A549 (cell line): ENCODE results near the gene IZUMO4. TPM values are rescaled to one million over a fixed set of nuclear protein-coding genes. Genes with fewer than 3 reads are reported as not detected.

ENCODE experiments used
- ATAC-seq, 2 experiments: fragments of 200-7000 bp in 1 of 2; fragments of >200 bp in 1 of 2; cut with Nextera tagmentation in 1 of 2; cut with Tn5 transposase in 1 of 2; 3 replicates each; pipeline versions ENCODE4 v1.8.0 to v1.9.1; 2018 to 2020; ENCODE audit warnings: mild to moderate bottlenecking in 1 of 2, moderate library complexity in 1 of 2
- CTCF ChIA-PET: fragments of 300-600 bp; sonication (Branson Sonifier 250); formaldehyde crosslinking; extraction: SDS; loops from one replicate; lab custom pipeline; 2021; ENCODE audit warnings: antibody characterized with exemption, inconsistent platforms; lab: Yijun Ruan, JAX
- POLR2A ChIA-PET: fragments of 350-600 bp; formaldehyde crosslinking; extraction: SDS; loops from one replicate; lab custom pipeline; 2021; ENCODE audit warnings: antibody characterized with exemption, inconsistent platforms; lab: Yijun Ruan, JAX
- DNase-seq, 2 experiments: peaks; one replicate each; pipeline versions ENCODE4 v3.0.0 to v3.0.0-alpha.2; 2011 to 2016; ENCODE audit warnings: low read depth in 1 of 2, low spot score in 1 of 2
- FAIRE-seq: peaks from 2 replicates; lab custom pipeline; 2011; peaks lifted over from hg19 to GRCh38; lab: Jason Lieb, UNC
- H3K27ac ChIP-seq, 2 experiments: fragments of >200 bp; sonication (Bioruptor Twin); formaldehyde crosslinking; 3 replicates each; pipeline ENCODE4 v1.5.1; 2016 to 2017
- H3K4me1 ChIP-seq: fragments of >200 bp; sonication (Bioruptor Twin); formaldehyde crosslinking; 3 replicates; pipeline ENCODE4 v1.6.1; 2016
- H3K4me2 ChIP-seq: fragments of >200 bp; sonication (Bioruptor Twin); formaldehyde crosslinking; 3 replicates; pipeline ENCODE4 v1.6.1; 2016
- H3K4me3 ChIP-seq: fragments of >200 bp; sonication (Bioruptor Twin); formaldehyde crosslinking; 3 replicates; pipeline ENCODE4 v1.5.1; 2016
- H3K9me3 ChIP-seq: fragments of >200 bp; sonication (Bioruptor Twin); formaldehyde crosslinking; 3 replicates; pipeline ENCODE4 v1.6.1; 2016
- BHLHE40 ChIP-seq: IDR thresholded peaks from 2 replicates; pipeline ENCODE4 v1.6.1; 2012; ENCODE audit warnings: low read depth, low read length, inconsistent platforms
- CEBPB ChIP-seq, 2 experiments: fragments of >200 bp in 1 of 2; sonication (Bioruptor Twin) in 1 of 2; formaldehyde crosslinking in 1 of 2; IDR thresholded peaks; 2 replicates each; pipeline ENCODE4 v1.6.1; 2012 to 2016
- CHD4 ChIP-seq: fragments of 200-600 bp; sonication (generic); IDR thresholded peaks from 2 replicates; pipeline ENCODE4 v1.6.1; 2016; ENCODE audit warnings: antibody characterized with exemption, mild to moderate bottlenecking, borderline replicate concordance
- EHF ChIP-seq: fragments of 250-450 bp; sonication (Bioruptor Pico); IDR thresholded peaks from 2 replicates; pipeline ENCODE4 v1.5.0; 2020; ENCODE audit warnings: mild to moderate bottlenecking
- EP300 ChIP-seq, 2 experiments: fragments of >200 bp; sonication (Bioruptor Twin); formaldehyde crosslinking; IDR thresholded peaks; 2 replicates in 1 of 2; 3 replicates in 1 of 2; pipeline ENCODE4 v1.6.1; 2016 to 2017
- ESRRA ChIP-seq: fragments of 150-350 bp; IDR thresholded peaks from 2 replicates; pipeline ENCODE4 v1.6.1; 2014; ENCODE audit warnings: mild to moderate bottlenecking, low read length, borderline replicate concordance
- GATA3 ChIP-seq: IDR thresholded peaks from 2 replicates; pipeline ENCODE4 v1.6.1; 2012; ENCODE audit warnings: borderline replicate concordance
- HOXB13 ChIP-seq: fragments of 250-450 bp; sonication (Bioruptor Pico); IDR thresholded peaks from 2 replicates; pipeline ENCODE4 v1.5.0; 2020; ENCODE audit warnings: low read depth, mild to moderate bottlenecking, moderate library complexity
- JUN ChIP-seq, 2 experiments: fragments of >200 bp; sonication (Bioruptor Twin); formaldehyde crosslinking; IDR thresholded peaks; 2 replicates in 1 of 2; 3 replicates in 1 of 2; pipeline ENCODE4 v1.6.1; 2016 to 2017
- JUNB ChIP-seq: fragments of >200 bp; sonication (Bioruptor Twin); formaldehyde crosslinking; IDR thresholded peaks from 2 replicates; pipeline ENCODE4 v1.6.1; 2016
- KDM1A ChIP-seq: fragments of 200-600 bp; sonication (generic); IDR thresholded peaks from 2 replicates; pipeline ENCODE4 v1.6.1; 2016; ENCODE audit warnings: low read depth, mild to moderate bottlenecking
- KDM5A ChIP-seq: fragments of 200-600 bp; sonication (generic); IDR thresholded peaks from 2 replicates; pipeline ENCODE4 v1.6.1; 2016; ENCODE audit warnings: antibody characterized with exemption, mild to moderate bottlenecking
- MYC ChIP-seq: IDR thresholded peaks from 2 replicates; pipeline ENCODE4 v1.6.1; 2012; ENCODE audit warnings: mild to moderate bottlenecking, inconsistent platforms, low read length, improper control_type of control experiment, borderline replicate concordance
- NPAS2 ChIP-seq: fragments of 250-450 bp; sonication (Bioruptor Pico); IDR thresholded peaks from 2 replicates; pipeline ENCODE4 v1.8.0; 2022; ENCODE audit warnings: mild to moderate bottlenecking, moderate library complexity, borderline replicate concordance
- PHF8 ChIP-seq: fragments of 200-600 bp; sonication (generic); IDR thresholded peaks from 2 replicates; pipeline ENCODE4 v1.6.1; 2016; ENCODE audit warnings: low read depth, mild to moderate bottlenecking, antibody characterized with exemption, moderate library complexity, borderline replicate concordance
- POLR2A ChIP-seq: IDR thresholded peaks from 2 replicates; pipeline ENCODE4 v1.6.1; 2012; ENCODE audit warnings: mild to moderate bottlenecking, low read length
- RAD21 ChIP-seq, 2 experiments: fragments of >200 bp in 1 of 2; sonication (Bioruptor Twin) in 1 of 2; formaldehyde crosslinking in 1 of 2; IDR thresholded peaks in 1 of 2; conservative IDR thresholded peaks in 1 of 2; 2 replicates in 1 of 2; 3 replicates in 1 of 2; pipeline ENCODE4 v1.6.1; 2012 to 2018; ENCODE audit warnings: inconsistent platforms in 1 of 2
- RARB ChIP-seq: fragments of 250-450 bp; sonication (Bioruptor Pico); IDR thresholded peaks from 2 replicates; pipeline ENCODE4 v1.8.0; 2021; ENCODE audit warnings: mild to moderate bottlenecking, moderate library complexity
- RNF2 ChIP-seq: fragments of 200-600 bp; sonication (generic); IDR thresholded peaks from 2 replicates; pipeline ENCODE4 v1.6.1; 2016; ENCODE audit warnings: low read depth, mild to moderate bottlenecking, antibody characterized with exemption, moderate library complexity, borderline replicate concordance
- SMC3 ChIP-seq: fragments of >200 bp; sonication (Bioruptor Twin); formaldehyde crosslinking; IDR thresholded peaks from 3 replicates; pipeline ENCODE4 v1.6.1; 2018; ENCODE audit warnings: inconsistent platforms
- TFCP2L1 ChIP-seq: fragments of 250-450 bp; sonication (Bioruptor Pico); IDR thresholded peaks from 2 replicates; pipeline ENCODE4 v1.5.0; 2021; ENCODE audit warnings: mild to moderate bottlenecking
- TP53 ChIP-seq: fragments of 250-450 bp; sonication (Bioruptor Pico); IDR thresholded peaks from 2 replicates; pipeline ENCODE4 v1.5.0; 2021; ENCODE audit warnings: mild to moderate bottlenecking, moderate library complexity
- ZSCAN20 ChIP-seq: fragments of 250-450 bp; sonication (Bioruptor Pico); IDR thresholded peaks from 2 replicates; pipeline ENCODE4 v1.8.0; 2022; ENCODE audit warnings: mild to moderate bottlenecking, moderate library complexity
- WGBS: methylation state at CpG from one replicate; pipeline ENCODE4 v1.1.6; 2017; ENCODE audit errors: missing lambda C conversion rate; 5-methylcytosine and 5-hydroxymethylcytosine counted together
- polyA plus RNA-seq, 4 experiments: library from polyadenylated mRNA; depleted of rRNA in 3 of 4; stranded (reverse); fragments of >200 nt; fragmentation: RNase III in 1 of 4; extraction: RNeasy Plus Mini Kit Qiagen cat#74134 plus additional on column Dnase treatment in 1 of 4; gene quantifications; 2 replicates in 3 of 4; 3 replicates in 1 of 4; pipeline ENCODE4 v1.2.3, GENCODE V29; 2011 to 2017
- TF ChIP-seq, protein P1 (sequence below): fragments of >200 bp; sonication (Bioruptor Twin); formaldehyde crosslinking; IDR thresholded peaks from 3 replicates; pipeline ENCODE4 v1.6.1; 2016
- TF ChIP-seq, protein P2 (sequence below): fragments of 200-600 bp; sonication (generic); IDR thresholded peaks from 2 replicates; pipeline ENCODE4 v1.6.1; 2016; ENCODE audit warnings: antibody characterized with exemption, mild to moderate bottlenecking, moderate library complexity
- TF ChIP-seq, protein P3 (sequence below): IDR thresholded peaks from 2 replicates; pipeline ENCODE4 v1.6.1; 2012

The IZUMO4 gene
- polyA plus RNA-seq, 2 of the 4 experiments (the other 2 are of a cell fraction), result 0.36 to 1.0 TPM

DNA sequence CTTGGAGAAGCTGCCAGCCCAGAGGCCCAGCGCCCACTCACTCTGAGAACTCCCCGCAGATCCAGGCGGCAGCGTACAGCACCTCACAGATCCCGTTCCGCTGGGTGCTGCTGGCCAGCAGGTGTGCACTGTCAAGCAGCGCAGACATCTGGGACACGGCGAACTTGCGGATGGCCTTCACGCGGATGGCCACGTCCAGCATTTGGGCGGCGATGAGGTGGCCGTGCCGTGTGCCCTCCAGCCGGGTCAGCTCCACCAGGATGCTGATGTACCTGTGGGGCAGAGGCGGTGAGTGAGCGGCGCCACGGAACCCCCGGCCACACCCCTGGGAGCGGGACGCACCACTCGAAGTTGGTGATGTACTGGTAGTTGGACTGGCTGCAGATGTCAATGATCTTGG lies 24.1 kb downstream of the IZUMO4 start:
- no peak overlapping the region for H3K4me2 ChIP-seq
- CTCF ChIA-PET, result no interaction called here
- WGBS, result no CpG with 5 or more reads among the region's 26 CpGs
- TF ChIP-seq BHLHE40, result no peak
- TF ChIP-seq, protein P1, sequence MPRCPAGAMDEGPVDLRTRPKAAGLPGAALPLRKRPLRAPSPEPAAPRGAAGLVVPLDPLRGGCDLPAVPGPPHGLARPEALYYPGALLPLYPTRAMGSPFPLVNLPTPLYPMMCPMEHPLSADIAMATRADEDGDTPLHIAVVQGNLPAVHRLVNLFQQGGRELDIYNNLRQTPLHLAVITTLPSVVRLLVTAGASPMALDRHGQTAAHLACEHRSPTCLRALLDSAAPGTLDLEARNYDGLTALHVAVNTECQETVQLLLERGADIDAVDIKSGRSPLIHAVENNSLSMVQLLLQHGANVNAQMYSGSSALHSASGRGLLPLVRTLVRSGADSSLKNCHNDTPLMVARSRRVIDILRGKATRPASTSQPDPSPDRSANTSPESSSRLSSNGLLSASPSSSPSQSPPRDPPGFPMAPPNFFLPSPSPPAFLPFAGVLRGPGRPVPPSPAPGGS, result no peak
- no peak for TF ChIP-seq SMC3
- TF ChIP-seq CHD4, result no peak
- H3K9me3 ChIP-seq, result no peaks in the 10 kb centered on the region
- ATAC-seq, result no peak
- no peak for FAIRE-seq
- no peaks in the 10 kb centered on the region for H3K4me1 ChIP-seq
- no peak overlapping the region for H3K4me3 ChIP-seq
- H3K27ac ChIP-seq, result no peak overlapping the region
- POLR2A ChIA-PET, result no interaction called here
- no peak for DNase-seq

DNA sequence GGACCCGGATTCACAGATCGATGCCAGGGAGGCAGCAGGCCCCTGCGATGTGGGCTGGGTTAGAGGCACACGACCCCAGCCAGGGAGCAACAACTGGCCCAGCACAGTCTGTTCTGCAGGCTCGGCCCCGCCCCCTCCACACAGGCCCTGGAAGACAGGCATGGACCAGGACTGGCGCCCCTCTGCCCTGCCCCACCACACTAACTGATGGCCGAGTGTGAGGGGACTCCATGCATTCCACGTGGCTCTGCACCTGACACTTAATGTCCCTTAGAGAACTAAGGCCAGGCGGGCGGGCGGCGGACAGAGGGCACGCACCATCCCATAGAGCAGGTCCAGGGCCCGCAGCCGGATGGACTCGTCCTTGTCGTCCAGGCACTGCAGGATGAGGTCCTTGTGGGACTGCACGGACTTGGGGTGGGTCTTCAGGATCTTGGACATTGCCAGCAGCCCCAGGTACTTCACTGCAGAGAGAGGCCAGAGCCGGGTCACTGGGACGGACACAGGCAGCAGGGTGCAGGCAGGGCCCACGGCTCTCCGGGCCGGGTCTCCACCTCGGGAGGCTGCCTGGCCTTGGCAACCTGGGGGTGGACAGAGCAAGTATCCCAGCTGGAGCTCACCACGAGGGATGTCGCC lies 24.8 kb downstream of the IZUMO4 start:
- CTCF ChIA-PET, result no interaction called here
- DNase-seq (no peak), FAIRE-seq (no peak)
- no peaks in the 10 kb centered on the region for H3K9me3 ChIP-seq
- WGBS, result 96% methylated on average over 15 of the region's 27 CpGs
- TF ChIP-seq, protein P2, sequence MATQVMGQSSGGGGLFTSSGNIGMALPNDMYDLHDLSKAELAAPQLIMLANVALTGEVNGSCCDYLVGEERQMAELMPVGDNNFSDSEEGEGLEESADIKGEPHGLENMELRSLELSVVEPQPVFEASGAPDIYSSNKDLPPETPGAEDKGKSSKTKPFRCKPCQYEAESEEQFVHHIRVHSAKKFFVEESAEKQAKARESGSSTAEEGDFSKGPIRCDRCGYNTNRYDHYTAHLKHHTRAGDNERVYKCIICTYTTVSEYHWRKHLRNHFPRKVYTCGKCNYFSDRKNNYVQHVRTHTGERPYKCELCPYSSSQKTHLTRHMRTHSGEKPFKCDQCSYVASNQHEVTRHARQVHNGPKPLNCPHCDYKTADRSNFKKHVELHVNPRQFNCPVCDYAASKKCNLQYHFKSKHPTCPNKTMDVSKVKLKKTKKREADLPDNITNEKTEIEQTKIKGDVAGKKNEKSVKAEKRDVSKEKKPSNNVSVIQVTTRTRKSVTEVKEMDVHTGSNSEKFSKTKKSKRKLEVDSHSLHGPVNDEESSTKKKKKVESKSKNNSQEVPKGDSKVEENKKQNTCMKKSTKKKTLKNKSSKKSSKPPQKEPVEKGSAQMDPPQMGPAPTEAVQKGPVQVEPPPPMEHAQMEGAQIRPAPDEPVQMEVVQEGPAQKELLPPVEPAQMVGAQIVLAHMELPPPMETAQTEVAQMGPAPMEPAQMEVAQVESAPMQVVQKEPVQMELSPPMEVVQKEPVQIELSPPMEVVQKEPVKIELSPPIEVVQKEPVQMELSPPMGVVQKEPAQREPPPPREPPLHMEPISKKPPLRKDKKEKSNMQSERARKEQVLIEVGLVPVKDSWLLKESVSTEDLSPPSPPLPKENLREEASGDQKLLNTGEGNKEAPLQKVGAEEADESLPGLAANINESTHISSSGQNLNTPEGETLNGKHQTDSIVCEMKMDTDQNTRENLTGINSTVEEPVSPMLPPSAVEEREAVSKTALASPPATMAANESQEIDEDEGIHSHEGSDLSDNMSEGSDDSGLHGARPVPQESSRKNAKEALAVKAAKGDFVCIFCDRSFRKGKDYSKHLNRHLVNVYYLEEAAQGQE, result no peak
- TF ChIP-seq HOXB13 (CRISPR knock-in tag) (no peak), MYC (no peak), CEBPB (IDR thresholded peaks at IDR 0.05) (no peak), TFCP2L1 (no peak), ZSCAN20 (CRISPR knock-in tag) (no peak), ESRRA (no peak), NPAS2 (CRISPR knock-in tag) (no peak), TP53 (CRISPR knock-in tag) (no peak), CHD4 (no peak), JUNB (no peak), JUN (IDR thresholded peaks at IDR 0.05) (no peak)
- TF ChIP-seq, protein P3, sequence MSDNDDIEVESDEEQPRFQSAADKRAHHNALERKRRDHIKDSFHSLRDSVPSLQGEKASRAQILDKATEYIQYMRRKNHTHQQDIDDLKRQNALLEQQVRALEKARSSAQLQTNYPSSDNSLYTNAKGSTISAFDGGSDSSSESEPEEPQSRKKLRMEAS, result no peak
- TF ChIP-seq, all 56 proteins: peak for 0
- no peak overlapping the region for H3K4me3 ChIP-seq
- H3K27ac ChIP-seq, result no peak overlapping the region
- ATAC-seq, result no peak; a peak in 1 of 6 replicates
- no peaks in the 10 kb centered on the region for H3K4me1 ChIP-seq
- POLR2A ChIA-PET, result no interaction called here
- no peak overlapping the region for H3K4me2 ChIP-seq

DNA sequence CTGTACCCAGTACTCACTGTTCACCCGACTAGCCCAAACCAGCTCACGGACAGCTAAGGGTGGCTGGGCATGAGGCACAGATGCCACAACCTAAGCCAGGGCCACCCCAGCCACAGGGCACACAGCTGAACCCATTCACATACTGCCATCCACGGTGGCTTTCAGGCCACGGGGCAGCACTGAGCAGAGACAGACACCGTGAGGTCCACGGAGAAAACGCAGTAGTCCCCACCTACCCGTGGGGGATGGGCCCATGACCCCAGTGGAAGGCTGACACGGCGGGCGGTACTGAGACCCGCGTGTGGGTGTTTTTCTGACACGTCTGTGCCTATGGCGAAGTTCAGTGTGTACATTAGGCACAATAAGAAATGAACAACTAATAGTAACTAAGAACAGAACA lies 25.5 kb downstream of the IZUMO4 start:
- WGBS, result 91% methylated on average over 7 of the region's 15 CpGs
- TF ChIP-seq EHF (CRISPR knock-in tag) (no peak), KDM1A (no peak), POLR2A (no peak), RARB (CRISPR knock-in tag) (no peak), JUN (IDR thresholded peaks at IDR 0.05) (no peak), RAD21 (conservative IDR thresholded peaks at IDR 0.05 in 1 of 2, IDR thresholded peaks at IDR 0.05 in 1 of 2) (no peak), EP300 (IDR thresholded peaks at IDR 0.05) (no peak), RNF2 (no peak), GATA3 (no peak), PHF8 (no peak), KDM5A (no peak)
- TF ChIP-seq, protein P2, result no peak
- H3K27ac ChIP-seq, result no peak overlapping the region
- H3K4me3 ChIP-seq, result no peak overlapping the region
- FAIRE-seq, result no peak
- no peaks in the 10 kb centered on the region for H3K9me3 ChIP-seq
- ChIA-PET POLR2A (no interaction called here), CTCF (no interaction called here)
- ATAC-seq, result no peak
- H3K4me1 ChIP-seq, result no peaks in the 10 kb centered on the region
- no peak overlapping the region for H3K4me2 ChIP-seq
- DNase-seq, result no peak
